Measurements from ENCODE around the gene PDIA6. TPM values are rescaled to one million over a fixed set of nuclear protein-coding genes. Genes with fewer than 3 reads are reported as not detected.

The PDIA6 gene
- total and polyA plus RNA-seq, 10 of the 15 experiments (the other 5 are each of a cell fraction or from before 2014, with no cell fraction given), result 148 to 526 (median 209) TPM

GRCh38 chr2:10810202-10811161, 2.1 kb downstream of the PDIA6 start (continued):
- no peak for TF ChIP-seq CTCF (IDR thresholded peaks at IDR 0.05 in 2 of 3, conservative IDR thresholded peaks at IDR 0.05 in 1 of 3; ENCODE audit: control insufficient read depth in 2 of 3, extremely low read depth in 1 of 3, insufficient read depth in 1 of 3, low read depth in 3 of 3, low read length in 3 of 3)
- no peak for TF ChIP-seq ZNF274 (IDR thresholded peaks at IDR 0.05; ENCODE audit: insufficient read depth, insufficient read length)
- no peak for TF ChIP-seq MXI1 (IDR thresholded peaks at IDR 0.05; ENCODE audit: low read depth, low read length)
- TF ChIP-seq BCLAF1 (IDR thresholded peaks at IDR 0.05), result no peak
- peak; percentile 71 for TF ChIP-seq ZNF217 (IDR thresholded peaks at IDR 0.05)
- no peak for TF ChIP-seq IRF5 (IDR thresholded peaks at IDR 0.05; ENCODE audit: borderline replicate concordance)
- TF ChIP-seq BACH1 (IDR thresholded peaks at IDR 0.05; ENCODE audit: borderline replicate concordance), result no peak
- no peak for TF ChIP-seq EED (IDR thresholded peaks at IDR 0.05; ENCODE audit: low read depth)
- no peak for TF ChIP-seq PRDM15 (CRISPR knock-in tag; IDR thresholded peaks at IDR 0.05)
- peak in 1 of 2 experiments; percentile 78; a peak in 2 of 4 replicates for TF ChIP-seq SRF (IDR thresholded peaks at IDR 0.05; ENCODE audit: low read depth in 2 of 2, low read length in 2 of 2)
- TF ChIP-seq CBFB (IDR thresholded peaks at IDR 0.05; ENCODE audit: low read depth), result no peak
- TF ChIP-seq HDAC6 (IDR thresholded peaks at IDR 0.05; ENCODE audit: unreplicated experiment), result no peak
- no peak for TF ChIP-seq GATAD2B (conservative IDR thresholded peaks at IDR 0.05; ENCODE audit: low read depth)
- TF ChIP-seq MEF2A (IDR thresholded peaks at IDR 0.05; ENCODE audit: insufficient read depth, low read depth, low read length), result peak; percentile 42; the same call in 1 of the 2 replicates
- no peak for TF ChIP-seq MYC (IDR thresholded peaks at IDR 0.05; ENCODE audit: insufficient read depth, insufficient read length, insufficient replicate concordance, low read length, severe bottlenecking)
- TF ChIP-seq TBL1XR1 (IDR thresholded peaks at IDR 0.05; ENCODE audit: low read depth, low read length), result no peak

All from GM12878 (cell line).